ENCODE results near the gene USP11.

- TF ChIP-seq GATA2 (IDR thresholded peaks at IDR 0.05; ENCODE audit: low read depth, low read length) (no peak), GATA3 (IDR thresholded peaks at IDR 0.05; ENCODE audit: low read depth, low read length) (no peak)
Observed at GRCh38 chrX:47217852-47218279, 14.9 kb upstream of the USP11 start.
